Subcutaneous abdominal adipose tissue (tissue), 5 donors: ENCODE data around the gene ZBTB25.

ENCODE experiments used
- H3K27ac ChIP-seq: one replicate; pipeline ENCODE4 v1.7.0; 2013; ENCODE audit warnings: low read depth, mild to moderate bottlenecking, inconsistent platforms, low read length, moderate library complexity
- H3K27me3 ChIP-seq, 5 donors: one replicate each; pipeline ENCODE4 v1.7.0; 2013; ENCODE audit warnings: low read length in 5 of 5, inconsistent platforms in 1 of 5; ENCODE audit not compliant: control insufficient read depth in 5 of 5, insufficient read depth in 4 of 5
- H3K36me3 ChIP-seq, 5 donors: one replicate each; pipeline ENCODE4 v1.7.0; 2013; ENCODE audit warnings: low read length in 5 of 5; ENCODE audit not compliant: control insufficient read depth in 5 of 5, insufficient read depth in 5 of 5
- H3K4me1 ChIP-seq, 5 donors: one replicate each; pipeline ENCODE4 v1.7.0; 2013; ENCODE audit warnings: low read length in 5 of 5, mild to moderate bottlenecking in 3 of 5, moderate library complexity in 1 of 5; ENCODE audit not compliant: control insufficient read depth in 5 of 5, insufficient read depth in 5 of 5
- H3K4me3 ChIP-seq, 5 donors: one replicate each; pipeline ENCODE4 v1.7.0; 2013; ENCODE audit warnings: low read length in 5 of 5, low read depth in 1 of 5
- H3K9ac ChIP-seq, 5 donors: one replicate each; pipeline ENCODE4 v1.7.0; 2013; ENCODE audit warnings: low read length in 5 of 5, mild to moderate bottlenecking in 4 of 5, moderate library complexity in 3 of 5
- H3K9me3 ChIP-seq, 5 donors: one replicate each; pipeline ENCODE4 v1.7.0; 2013; ENCODE audit warnings: low read length in 5 of 5; ENCODE audit not compliant: control insufficient read depth in 5 of 5
- donor health status: healthy.
- donor health status: healthy.
- donor health status: healthy.
- donor health status: healthy.
- donor health status: healthy.

ZBTB25 gene

DNA sequence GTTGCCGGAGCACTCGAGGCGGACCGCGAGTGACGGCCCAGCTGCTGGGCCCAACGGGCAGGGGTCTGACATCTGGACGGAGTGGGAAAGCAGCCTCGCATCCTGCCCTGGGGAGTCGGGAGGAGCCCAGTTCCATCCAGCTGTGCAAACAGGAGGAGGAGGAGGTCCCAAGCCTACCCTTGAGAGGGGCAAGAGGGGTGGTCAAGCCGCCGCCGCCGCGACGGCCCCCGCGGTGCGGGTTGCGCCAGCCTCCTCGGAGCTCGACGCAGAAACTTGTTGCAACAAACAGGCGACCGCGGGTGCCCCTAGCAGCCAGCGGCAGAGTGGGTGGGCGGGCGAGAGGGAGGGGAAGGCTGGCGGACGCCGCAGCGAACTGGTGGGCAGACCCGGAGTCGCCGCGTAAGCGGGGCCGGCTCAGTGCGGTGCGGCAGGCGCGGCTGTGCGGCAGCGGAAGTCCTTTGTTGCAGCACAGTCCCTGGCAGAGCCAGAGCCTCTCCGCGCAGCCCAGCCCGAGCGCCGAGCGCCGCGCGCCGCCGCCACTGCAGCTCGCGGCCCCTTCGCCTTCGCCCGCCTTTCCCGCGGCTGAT, 765 bp upstream of the ZBTB25 start, which contains the start of gene ZBTB1:
TSS of gene ZBTB1 (plus strand) at position 461 of the 587 bp plus-strand sequence. CDS start 16,735 bp downstream, outside the sequence.
- H3K9ac ChIP-seq: peak within 1 kb of the TSS; percentile 75 to 97 (median 92)
- no peaks in the 10 kb centered on the region for H3K27me3 ChIP-seq
- peaks cover 7 to 65% (median 48%) of the 10 kb centered on the region in 5 donors for H3K4me1 ChIP-seq
- no peaks in the 10 kb centered on the region for H3K36me3 ChIP-seq
- H3K27ac ChIP-seq: peak within 1 kb of the TSS; percentile 99
- peak within 1 kb of the TSS; percentile 82 to 94 (median 92) for H3K4me3 ChIP-seq
- H3K9me3 ChIP-seq: no peaks in the 10 kb centered on the region

DNA sequence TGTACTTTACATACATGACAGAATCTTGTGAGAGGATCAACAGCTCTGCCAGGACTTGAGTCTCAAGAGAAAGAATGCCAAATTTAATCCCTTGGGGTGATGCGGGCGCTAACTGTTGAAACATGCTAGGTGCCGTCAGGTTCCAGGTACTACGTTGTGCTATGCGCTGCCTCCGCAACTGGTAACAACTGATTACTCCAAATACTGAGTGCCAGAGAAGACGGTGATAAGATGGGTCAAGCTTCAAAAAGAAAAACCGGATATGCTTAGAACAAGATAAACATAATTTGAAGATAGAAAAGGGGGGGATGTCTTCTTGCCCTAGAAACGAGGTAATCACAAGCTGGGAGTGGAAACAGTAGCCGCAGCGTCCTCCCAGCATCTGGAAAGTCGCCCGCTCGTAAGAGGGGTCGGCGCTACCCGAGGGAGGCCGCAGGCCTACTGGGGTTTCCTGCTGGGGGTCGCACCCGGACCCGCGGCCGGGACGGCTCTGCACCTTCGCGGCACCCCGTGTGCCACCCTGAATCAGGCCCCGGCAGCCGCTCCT, 678 bp downstream of the ZBTB25 start:
- Histone ChIP-seq H3K27me3 (no peaks in the 10 kb centered on the region), H3K9ac (peak overlapping the region; percentile 60 to 97 (median 94)), H3K4me1 (peaks cover 7 to 57% (median 48%) of the 10 kb centered on the region in 5 donors), H3K4me3 (peak overlapping the region; percentile 78 to 94 (median 91)), H3K27ac (peak overlapping the region; percentile 99), H3K9me3 (no peaks in the 10 kb centered on the region), H3K36me3 (no peaks in the 10 kb centered on the region)

DNA sequence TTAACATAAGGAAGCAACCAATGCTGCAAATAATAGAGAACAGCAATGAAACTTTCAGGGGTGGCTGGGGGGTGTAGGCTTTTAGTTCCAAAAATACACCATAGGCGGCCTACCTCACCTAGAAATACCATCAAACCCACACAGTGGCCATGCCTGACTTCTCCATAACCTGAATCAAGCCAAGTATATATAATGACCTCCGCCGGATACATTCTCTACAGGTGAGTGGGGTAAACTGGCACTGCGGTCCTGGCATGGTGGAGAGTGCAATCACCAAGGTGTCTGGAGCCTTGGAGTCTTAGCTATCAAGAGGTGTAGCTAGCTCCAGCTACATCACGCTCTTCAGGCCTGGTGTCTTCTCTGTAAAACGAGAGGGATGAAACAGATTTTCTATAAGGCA, 1.2 kb downstream of the ZBTB25 start:
- H3K9ac ChIP-seq: peak overlapping the region; percentile 60 to 97 (median 94)
- H3K27me3 ChIP-seq: no peaks in the 10 kb centered on the region
- H3K36me3 ChIP-seq: peaks cover 0 to 3% (median 0%) of the 10 kb centered on the region in 5 donors
- H3K9me3 ChIP-seq: no peaks in the 10 kb centered on the region
- H3K4me1 ChIP-seq: peaks cover 7 to 53% (median 43%) of the 10 kb centered on the region in 5 donors
- peak overlapping the region; percentile 99 for H3K27ac ChIP-seq
- H3K4me3 ChIP-seq: peak overlapping the region; percentile 78 to 94 (median 91)

DNA sequence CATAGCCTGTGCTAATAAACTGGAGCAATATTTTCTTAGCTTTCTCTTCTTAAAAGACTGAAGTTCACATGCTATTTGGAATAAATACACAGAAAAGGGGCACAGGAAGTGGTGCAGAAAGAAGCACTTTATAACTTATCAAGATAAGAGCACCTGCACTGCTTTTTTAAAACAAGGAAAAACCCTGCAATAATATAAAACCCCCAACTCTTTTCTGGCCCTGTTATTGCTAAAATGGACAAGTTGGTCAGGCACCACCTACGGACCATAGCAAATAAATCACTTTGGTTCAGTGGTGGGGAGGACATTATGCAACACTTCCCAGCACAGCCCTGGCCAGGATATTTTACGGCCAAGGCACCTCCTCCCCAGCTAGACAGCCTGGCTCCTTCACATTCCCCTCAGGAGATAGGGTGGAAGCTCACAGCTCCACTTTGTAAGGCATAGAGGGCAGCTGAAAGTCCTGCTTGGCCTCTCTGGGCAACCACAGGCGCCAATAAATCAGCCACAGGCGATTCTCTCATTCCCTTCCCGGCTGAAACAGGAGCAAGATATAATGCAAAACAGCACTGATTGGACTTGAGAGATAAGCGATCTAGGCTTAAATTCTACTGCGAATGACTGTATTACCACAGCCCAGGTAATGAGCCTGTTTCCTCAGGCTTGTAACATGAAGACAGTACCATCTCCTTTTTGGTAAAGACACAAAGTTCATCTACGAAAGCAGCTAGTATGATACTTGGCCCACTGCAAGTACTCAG, 2.0 kb downstream of the ZBTB25 start:
- Histone ChIP-seq H3K36me3 (peaks cover 0 to 3% (median 0%) of the 10 kb centered on the region in 5 donors), H3K27ac (peak overlapping the region; percentile 99), H3K9ac (peak overlapping the region in 4 of 5 donors; percentile 29 to 96 (median 75)), H3K4me1 (peaks cover 7 to 45% (median 36%) of the 10 kb centered on the region in 5 donors), H3K4me3 (peak overlapping the region; percentile 0 to 94 (median 78)), H3K9me3 (no peaks in the 10 kb centered on the region), H3K27me3 (no peaks in the 10 kb centered on the region)

DNA sequence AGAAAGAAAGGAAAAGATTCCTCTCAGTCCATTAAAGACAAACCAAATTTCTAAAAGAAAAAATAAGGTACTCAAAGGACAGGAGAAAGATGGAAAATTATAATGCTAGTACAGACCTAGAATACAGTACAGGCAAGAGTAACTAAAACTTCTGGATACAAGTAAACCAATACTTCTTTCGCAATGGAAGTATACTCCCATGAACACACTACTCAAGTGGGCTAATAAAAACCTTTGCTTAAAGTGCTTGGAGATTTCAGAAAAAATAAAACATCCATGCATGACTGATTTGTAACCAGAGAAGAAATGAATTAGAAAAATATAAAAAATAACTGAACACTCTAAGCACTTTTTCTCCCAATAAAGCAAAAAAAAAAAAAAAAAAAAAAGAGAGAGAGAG, 3.5 kb downstream of the ZBTB25 start:
- H3K27ac ChIP-seq: no peak overlapping the region

DNA sequence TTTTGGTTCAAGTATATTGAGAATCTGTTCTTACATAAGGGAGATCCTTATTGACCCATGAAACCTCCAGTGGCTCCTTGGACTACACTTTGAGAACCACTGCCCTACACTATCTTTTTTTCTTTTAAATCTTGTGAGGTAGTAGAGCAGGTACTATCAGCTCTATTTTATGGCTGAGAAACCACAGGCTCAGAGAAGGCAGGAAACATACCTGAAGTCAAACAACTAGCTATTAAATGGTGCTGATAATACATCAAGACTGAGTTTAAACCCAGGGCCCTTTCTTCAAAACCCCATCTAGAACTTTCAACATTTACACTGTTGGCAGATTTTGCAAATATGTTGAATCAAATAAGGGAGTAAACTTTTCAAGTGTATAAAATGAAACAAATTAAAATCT, 6.9 kb downstream of the ZBTB25 start:
- Histone ChIP-seq H3K4me1 (peaks cover 0 to 9% (median 9%) of the 10 kb centered on the region in 5 donors), H3K27ac (no peak overlapping the region), H3K27me3 (no peaks in the 10 kb centered on the region), H3K9ac (no peak overlapping the region), H3K4me3 (no peak overlapping the region), H3K9me3 (no peaks in the 10 kb centered on the region), H3K36me3 (peaks cover 0 to 11% (median 5%) of the 10 kb centered on the region in 5 donors)

More for the DNA sequence above, 3.5 kb downstream of the ZBTB25 start:
- Histone ChIP-seq H3K27me3 (no peaks in the 10 kb centered on the region), H3K4me1 (peaks cover 4 to 31% (median 23%) of the 10 kb centered on the region in 5 donors), H3K36me3 (peaks cover 0 to 3% (median 3%) of the 10 kb centered on the region in 5 donors), H3K9me3 (no peaks in the 10 kb centered on the region), H3K9ac (peak overlapping the region in 1 of 5 donors; percentile 46), H3K4me3 (no peak overlapping the region)

DNA sequence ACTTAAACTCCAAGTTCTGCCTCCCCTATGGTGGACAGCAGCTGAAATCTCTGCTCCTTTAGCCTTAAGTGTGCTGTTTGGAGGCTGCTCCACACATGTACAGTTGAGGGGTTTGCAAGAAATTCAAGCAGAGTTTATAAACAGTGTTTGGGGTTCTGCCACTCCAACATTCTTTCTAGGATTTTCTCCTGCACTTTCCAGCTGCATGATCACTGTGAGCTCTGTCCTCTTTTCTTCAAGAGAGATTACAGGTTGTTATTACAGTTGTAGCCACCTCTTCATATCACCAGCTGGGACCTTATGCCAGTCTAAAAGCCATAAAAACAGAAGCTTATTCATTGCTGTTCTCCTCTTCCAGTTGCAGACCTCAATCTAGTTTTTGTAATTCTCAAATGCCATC, 8.4 kb downstream of the ZBTB25 start:
- Histone ChIP-seq H3K27ac (no peak overlapping the region), H3K4me1 (no peaks in the 10 kb centered on the region), H3K36me3 (peaks cover 3 to 12% (median 5%) of the 10 kb centered on the region in 5 donors), H3K27me3 (no peaks in the 10 kb centered on the region), H3K9me3 (no peaks in the 10 kb centered on the region), H3K9ac (no peak overlapping the region), H3K4me3 (no peak overlapping the region)

DNA sequence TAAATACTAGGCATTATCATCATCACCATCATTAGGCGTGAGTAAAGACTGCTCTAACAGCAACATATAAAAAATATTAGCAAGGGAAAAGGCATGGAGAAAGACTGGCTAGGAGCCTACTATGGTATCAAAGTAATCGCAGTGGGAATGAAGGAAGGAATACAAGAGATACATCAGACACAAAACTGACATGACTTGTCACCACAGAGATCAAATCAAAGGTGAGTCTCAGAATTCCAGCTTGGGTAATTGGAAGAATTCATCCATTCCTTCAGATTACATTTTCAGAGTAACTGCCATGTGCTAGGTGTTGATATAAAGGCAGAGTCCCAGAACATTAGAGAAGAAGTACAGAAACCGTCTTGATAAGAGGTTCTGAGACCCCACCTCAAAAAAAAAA, 10.2 kb downstream of the ZBTB25 start:
- Histone ChIP-seq H3K9me3 (no peaks in the 10 kb centered on the region), H3K4me3 (no peak overlapping the region), H3K36me3 (peaks cover 3 to 23% (median 10%) of the 10 kb centered on the region in 5 donors), H3K9ac (no peak overlapping the region), H3K27ac (no peak overlapping the region), H3K4me1 (no peaks in the 10 kb centered on the region), H3K27me3 (no peaks in the 10 kb centered on the region)

DNA sequence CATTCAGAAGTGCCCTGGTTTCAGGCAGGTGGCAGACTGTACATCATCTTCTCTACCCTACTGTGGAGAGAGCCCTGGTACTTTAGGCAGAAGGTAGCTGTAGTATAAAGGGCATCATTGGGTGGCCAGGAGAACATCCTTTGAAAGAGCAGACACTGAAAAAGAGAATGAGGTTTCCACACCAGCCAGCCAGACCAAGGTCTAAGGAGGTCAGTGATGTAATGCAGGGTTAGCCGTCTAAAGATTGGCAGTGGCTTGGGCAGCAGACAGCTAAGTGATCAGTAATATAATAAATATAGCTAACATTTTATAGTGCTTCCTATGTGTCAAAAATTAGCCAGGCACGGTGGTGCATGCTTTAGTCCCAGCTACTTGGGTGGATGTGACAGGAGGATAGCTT, 12.0 kb downstream of the ZBTB25 start:
- H3K27ac ChIP-seq: no peak overlapping the region
- H3K4me3 ChIP-seq: no peak overlapping the region
- no peaks in the 10 kb centered on the region for H3K4me1 ChIP-seq
- H3K36me3 ChIP-seq: peaks cover 16 to 38% (median 26%) of the 10 kb centered on the region in 5 donors
- H3K9ac ChIP-seq: no peak overlapping the region
- no peaks in the 10 kb centered on the region for H3K27me3 ChIP-seq
- H3K9me3 ChIP-seq: no peaks in the 10 kb centered on the region
